PFSK-1 (cell line): ENCODE results near the gene TBCA.

Source experiments
- POLR2AphosphoS5 ChIP-seq: IDR thresholded peaks from 2 replicates; pipeline ENCODE4 v1.6.1; 2012; ENCODE audit warnings: low read depth, mild to moderate bottlenecking, control low read depth, low read length, moderate library complexity
- TAF1 ChIP-seq: IDR thresholded peaks from 2 replicates; pipeline ENCODE4 v1.6.1; 2012; ENCODE audit warnings: low read length, control low read depth, borderline replicate concordance; ENCODE audit not compliant: insufficient read depth

DNA sequence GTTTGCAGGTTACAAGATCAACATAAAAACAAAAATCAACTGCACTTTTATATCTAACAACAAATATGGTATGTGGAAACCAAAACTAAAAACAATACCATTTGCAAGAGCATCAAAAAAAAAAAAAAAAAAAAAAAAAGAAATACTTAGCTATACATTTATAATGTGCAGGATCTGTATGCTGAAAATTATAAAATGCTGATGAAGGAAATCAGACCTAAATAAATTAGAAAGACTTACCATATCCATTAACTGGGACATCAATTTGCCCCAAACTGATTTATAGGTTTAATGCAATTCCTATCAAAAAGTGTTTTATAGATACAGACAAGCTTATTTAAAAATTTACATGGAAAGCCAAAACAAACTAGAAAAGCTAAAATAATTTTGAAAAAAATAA is 77.2 kb downstream of the TBCA start:
- no peak for TF ChIP-seq POLR2AphosphoS5
- no peak for TF ChIP-seq TAF1
